ENCODE results near the gene EPM2A.

GRCh38 chr6:145588981-145589380 is 146.3 kb downstream of the EPM2A start:
- TF ChIP-seq, protein P1, sequence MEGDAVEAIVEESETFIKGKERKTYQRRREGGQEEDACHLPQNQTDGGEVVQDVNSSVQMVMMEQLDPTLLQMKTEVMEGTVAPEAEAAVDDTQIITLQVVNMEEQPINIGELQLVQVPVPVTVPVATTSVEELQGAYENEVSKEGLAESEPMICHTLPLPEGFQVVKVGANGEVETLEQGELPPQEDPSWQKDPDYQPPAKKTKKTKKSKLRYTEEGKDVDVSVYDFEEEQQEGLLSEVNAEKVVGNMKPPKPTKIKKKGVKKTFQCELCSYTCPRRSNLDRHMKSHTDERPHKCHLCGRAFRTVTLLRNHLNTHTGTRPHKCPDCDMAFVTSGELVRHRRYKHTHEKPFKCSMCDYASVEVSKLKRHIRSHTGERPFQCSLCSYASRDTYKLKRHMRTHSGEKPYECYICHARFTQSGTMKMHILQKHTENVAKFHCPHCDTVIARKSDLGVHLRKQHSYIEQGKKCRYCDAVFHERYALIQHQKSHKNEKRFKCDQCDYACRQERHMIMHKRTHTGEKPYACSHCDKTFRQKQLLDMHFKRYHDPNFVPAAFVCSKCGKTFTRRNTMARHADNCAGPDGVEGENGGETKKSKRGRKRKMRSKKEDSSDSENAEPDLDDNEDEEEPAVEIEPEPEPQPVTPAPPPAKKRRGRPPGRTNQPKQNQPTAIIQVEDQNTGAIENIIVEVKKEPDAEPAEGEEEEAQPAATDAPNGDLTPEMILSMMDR (conservative IDR thresholded peaks at IDR 0.05; ENCODE audit: low read depth, low read length) = no peak
- TF ChIP-seq RAD21 (IDR thresholded peaks at IDR 0.05; ENCODE audit: low read length) = no peak
- no peak for TF ChIP-seq RCOR1 (IDR thresholded peaks at IDR 0.05; ENCODE audit: insufficient replicate concordance, low read length)
- no peak for TF ChIP-seq ELK1 (IDR thresholded peaks at IDR 0.05; ENCODE audit: borderline replicate concordance, low read depth, low read length)
- TF ChIP-seq SMC3 (IDR thresholded peaks at IDR 0.05; ENCODE audit: low read depth, low read length) = no peak
